ENCODE measurements around the gene DIP2A. TPM values are rescaled to one million over a fixed set of nuclear protein-coding genes. Genes with fewer than 3 reads are reported as not detected.
"Not testable (repeated sequence)": the region's sequence is repeated elsewhere in the genome, so short reads cannot be mapped to it uniquely, and the experiment has no call there.

The DIP2A gene
- total RNA-seq, 1 experiment from 2014 or later: 14.8 TPM

- DNase-seq (ENCODE audit: extremely low read depth, low read depth): no peak
Observed at GRCh38 chr21:46569081-46569480, 110.4 kb downstream of the DIP2A start.

GRCh38 chr21:46570119-46570518 lies 111.4 kb downstream of the DIP2A start:
- DNase-seq (ENCODE audit: extremely low read depth, low read depth): no peak

GRCh38 chr21:46570631-46571030 lies 111.9 kb downstream of the DIP2A start:
- no peak for DNase-seq (ENCODE audit: extremely low read depth, low read depth)

GRCh38 chr21:46572850-46573249 lies 114.2 kb downstream of the DIP2A start:
- no peak for DNase-seq (ENCODE audit: extremely low read depth, low read depth)

- not testable (repeated sequence) for DNase-seq (ENCODE audit: extremely low read depth, low read depth)
Observed at GRCh38 chr21:46577786-46578185, 119.1 kb downstream of the DIP2A start.

GRCh38 chr21:46579394-46579793 lies 120.7 kb downstream of the DIP2A start:
- DNase-seq (ENCODE audit: extremely low read depth, low read depth): not testable (repeated sequence)

- no peak for DNase-seq (ENCODE audit: extremely low read depth, low read depth)
Observed at GRCh38 chr21:46581780-46582307, 123.2 kb downstream of the DIP2A start.

GRCh38 chr21:46585191-46585953 lies 126.7 kb downstream of the DIP2A start:
- no peak for DNase-seq (ENCODE audit: extremely low read depth, low read depth)

GRCh38 chr21:46594276-46594675 lies 135.6 kb downstream of the DIP2A start:
- DNase-seq (ENCODE audit: extremely low read depth, low read depth): no peak

GRCh38 chr21:46596201-46596600 lies 137.5 kb downstream of the DIP2A start:
- no peak for DNase-seq (ENCODE audit: extremely low read depth, low read depth)

- DNase-seq (ENCODE audit: extremely low read depth, low read depth): no peak
Observed at GRCh38 chr21:46597031-46597430, 138.3 kb downstream of the DIP2A start.

- DNase-seq (ENCODE audit: extremely low read depth, low read depth): no peak
Observed at GRCh38 chr21:46597896-46598343, 139.2 kb downstream of the DIP2A start.

- no peak for DNase-seq (ENCODE audit: extremely low read depth, low read depth)
Observed at GRCh38 chr21:46598581-46599572, 140.2 kb downstream of the DIP2A start.

GRCh38 chr21:46600305-46600704 lies 141.6 kb downstream of the DIP2A start:
- DNase-seq (ENCODE audit: extremely low read depth, low read depth): no peak

- no peak for DNase-seq (ENCODE audit: extremely low read depth, low read depth)
Observed at GRCh38 chr21:46600978-46601377, 142.3 kb downstream of the DIP2A start.

GRCh38 chr21:46603228-46603627 lies 144.5 kb downstream of the DIP2A start:
- DNase-seq (ENCODE audit: extremely low read depth, low read depth): no peak

GRCh38 chr21:46604329-46604974 lies 145.8 kb downstream of the DIP2A start:
- DNase-seq (ENCODE audit: extremely low read depth, low read depth): no peak

GRCh38 chr21:46604975-46605766 lies 146.5 kb downstream of the DIP2A start, which contains the start of gene S100B:
TSS of gene S100B (minus strand) at chr21:46605082. CDS start at chr21:46602415, 2,667 bp downstream.
- DNase-seq (ENCODE audit: extremely low read depth, low read depth): no peak

GRCh38 chr21:46605767-46606426 lies 147.2 kb downstream of the DIP2A start:
- DNase-seq (ENCODE audit: extremely low read depth, low read depth): no peak

Measured in NCI-H460 (cell line).